Peyer's patch (tissue), 4 donors: ENCODE measurements around the gene GPR146. TPM values are rescaled to one million over a fixed set of nuclear protein-coding genes. Genes with fewer than 3 reads are reported as not detected.

Source experiments
- DNase-seq, 3 donors: peaks; one replicate each; pipeline ENCODE4 v3.0.0-alpha.2; 2017 to 2019
- H3K27ac ChIP-seq, 4 donors: fragments of 200-600 bp; sonication (generic); one replicate each; pipeline ENCODE4 v1.5.1; 2016 to 2019
- H3K27me3 ChIP-seq, 2 donors: fragments of 200-600 bp; sonication (generic); one replicate each; pipeline ENCODE4 v1.5.1; 2019
- H3K36me3 ChIP-seq, 3 donors: fragments of 200-600 bp; sonication (generic); one replicate each; pipeline ENCODE4 v1.5.1; 2016 to 2019
- H3K4me1 ChIP-seq, 4 donors: fragments of 200-600 bp; sonication (generic); one replicate each; pipeline ENCODE4 v1.5.1; 2016 to 2019
- H3K4me3 ChIP-seq, 4 donors: fragments of 200-600 bp; sonication (generic); 1 replicate in 3 of 4; 2 replicates in 1 of 4; pipeline ENCODE4 v1.5.1; 2016 to 2019; ENCODE audit warnings: mild to moderate bottlenecking in 1 of 4
- H3K9me3 ChIP-seq, 4 donors: fragments of 200-600 bp; sonication (generic); one replicate each; pipeline ENCODE4 v1.5.1; 2016 to 2019; ENCODE audit warnings: mild to moderate bottlenecking in 1 of 4
- POLR2A ChIP-seq, 2 donors: fragments of 450-650 bp; IDR thresholded peaks; one replicate each; pipeline ENCODE4 v1.5.1; 2017; ENCODE audit warnings: antibody characterized with exemption in 2 of 2, mild to moderate bottlenecking in 2 of 2, moderate library complexity in 2 of 2
- total RNA-seq, 4 donors: library from RNA; depleted of rRNA; stranded (reverse); fragments of >200 nt; gene quantifications; one replicate each; pipeline ENCODE4 v1.1.0, GENCODE V29; 2016
- TF ChIP-seq, protein P1 (sequence below), 6 experiments: fragments of 450-650 bp in 4 of 6; fragments of 200-600 bp in 2 of 6; sonication (generic) in 1 of 6; IDR thresholded peaks; one replicate each; pipeline ENCODE4 v1.5.1; 2017 to 2019; ENCODE audit warnings: antibody characterized with exemption in 6 of 6, mild to moderate bottlenecking in 3 of 6, moderate library complexity in 1 of 6

Gene GPR146
- total RNA-seq, 4 donors from 2014 or later = 1.4 to 13.2 (median 4.4) TPM

DNA sequence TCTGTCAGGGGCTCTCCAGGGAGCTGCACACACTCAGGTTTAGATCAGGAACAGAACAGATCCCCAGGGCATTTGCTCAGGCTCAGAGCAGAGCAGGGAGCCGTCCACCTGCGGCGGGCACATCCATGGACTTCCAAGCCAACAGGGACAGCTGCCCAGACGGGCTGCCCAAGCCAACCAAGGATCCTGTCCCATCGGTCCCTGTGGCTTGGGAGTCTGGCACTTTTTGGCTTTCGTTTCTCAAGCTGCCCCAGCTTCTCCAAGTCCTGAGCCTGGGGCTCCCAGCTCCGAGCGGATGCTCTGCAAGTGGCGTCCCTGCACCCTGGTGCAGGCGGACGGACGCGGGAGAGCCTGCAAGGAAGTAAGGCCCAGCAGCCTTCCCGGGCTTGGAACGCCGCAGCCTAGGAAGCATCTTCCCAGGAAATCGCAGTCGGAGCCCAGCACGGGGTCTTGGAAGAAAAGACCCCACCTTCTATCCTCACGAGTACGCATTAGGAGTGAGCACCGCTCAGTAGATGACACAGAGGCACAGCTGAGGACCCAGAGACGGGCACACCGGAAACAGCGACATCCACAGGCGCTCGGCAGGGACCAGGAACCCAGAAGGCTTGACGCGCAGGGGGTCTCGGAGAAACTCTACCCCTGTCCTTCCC lies 6.0 kb downstream of the GPR146 start:
- peaks cover 0 to 67% (median 4%) of the 10 kb centered on the region in 4 donors for H3K4me1 ChIP-seq
- no peak overlapping the region for H3K4me3 ChIP-seq
- no peak for TF ChIP-seq POLR2A (IDR thresholded peaks at IDR 0.05)
- TF ChIP-seq, protein P1, sequence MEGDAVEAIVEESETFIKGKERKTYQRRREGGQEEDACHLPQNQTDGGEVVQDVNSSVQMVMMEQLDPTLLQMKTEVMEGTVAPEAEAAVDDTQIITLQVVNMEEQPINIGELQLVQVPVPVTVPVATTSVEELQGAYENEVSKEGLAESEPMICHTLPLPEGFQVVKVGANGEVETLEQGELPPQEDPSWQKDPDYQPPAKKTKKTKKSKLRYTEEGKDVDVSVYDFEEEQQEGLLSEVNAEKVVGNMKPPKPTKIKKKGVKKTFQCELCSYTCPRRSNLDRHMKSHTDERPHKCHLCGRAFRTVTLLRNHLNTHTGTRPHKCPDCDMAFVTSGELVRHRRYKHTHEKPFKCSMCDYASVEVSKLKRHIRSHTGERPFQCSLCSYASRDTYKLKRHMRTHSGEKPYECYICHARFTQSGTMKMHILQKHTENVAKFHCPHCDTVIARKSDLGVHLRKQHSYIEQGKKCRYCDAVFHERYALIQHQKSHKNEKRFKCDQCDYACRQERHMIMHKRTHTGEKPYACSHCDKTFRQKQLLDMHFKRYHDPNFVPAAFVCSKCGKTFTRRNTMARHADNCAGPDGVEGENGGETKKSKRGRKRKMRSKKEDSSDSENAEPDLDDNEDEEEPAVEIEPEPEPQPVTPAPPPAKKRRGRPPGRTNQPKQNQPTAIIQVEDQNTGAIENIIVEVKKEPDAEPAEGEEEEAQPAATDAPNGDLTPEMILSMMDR (IDR thresholded peaks at IDR 0.05) = no peak
- H3K27me3 ChIP-seq = no peaks in the 10 kb centered on the region
- H3K36me3 ChIP-seq = no peaks in the 10 kb centered on the region
- H3K27ac ChIP-seq = no peak overlapping the region
- no peak for DNase-seq
- no peaks in the 10 kb centered on the region for H3K9me3 ChIP-seq

DNA sequence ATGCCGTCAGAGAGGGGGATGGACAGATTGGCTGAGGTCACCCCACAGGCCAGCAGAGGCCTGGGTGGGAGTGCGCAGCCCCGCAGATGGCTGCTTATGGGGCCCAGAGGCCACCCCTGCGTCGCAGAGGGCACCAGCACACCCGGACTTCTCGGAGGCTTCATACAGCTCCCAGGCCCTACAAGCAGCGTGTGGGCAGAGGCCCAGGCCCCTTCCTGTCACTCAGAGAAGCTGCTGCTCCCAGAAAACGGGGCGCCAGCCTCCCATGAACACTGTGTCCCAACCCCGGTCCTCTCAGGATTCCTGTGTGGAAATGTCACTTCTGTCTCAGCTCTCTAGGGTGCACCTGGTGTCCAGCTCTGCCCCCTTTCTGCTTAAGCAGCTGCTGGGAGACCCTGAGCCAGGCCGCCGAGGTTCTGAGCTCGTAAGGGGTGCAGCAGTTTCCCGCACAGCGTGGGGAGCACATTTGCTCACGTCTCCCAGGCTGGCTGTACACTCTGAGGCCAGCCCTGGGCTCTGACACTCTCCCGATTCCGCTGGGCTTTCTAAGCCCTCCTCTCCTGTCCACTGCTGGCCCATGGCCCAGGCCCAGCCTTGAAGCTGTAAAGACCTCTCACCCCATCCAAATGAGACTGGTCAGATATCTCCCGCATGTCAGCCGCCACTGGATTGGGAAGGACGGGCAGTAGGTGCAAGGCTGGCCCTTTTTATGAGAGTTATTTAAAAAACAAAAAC lies 6.8 kb downstream of the GPR146 start:
- H3K27ac ChIP-seq = peak overlapping the region in 1 of 4 donors; percentile 66
- no peak overlapping the region for H3K4me3 ChIP-seq
- no peak for DNase-seq
- peaks cover 0 to 67% (median 7%) of the 10 kb centered on the region in 4 donors for H3K4me1 ChIP-seq
- no peaks in the 10 kb centered on the region for H3K9me3 ChIP-seq
- H3K36me3 ChIP-seq = no peaks in the 10 kb centered on the region
- TF ChIP-seq POLR2A (IDR thresholded peaks at IDR 0.05) = no peak
- TF ChIP-seq, protein P1 (IDR thresholded peaks at IDR 0.05) = no peak
- H3K27me3 ChIP-seq = no peaks in the 10 kb centered on the region

DNA sequence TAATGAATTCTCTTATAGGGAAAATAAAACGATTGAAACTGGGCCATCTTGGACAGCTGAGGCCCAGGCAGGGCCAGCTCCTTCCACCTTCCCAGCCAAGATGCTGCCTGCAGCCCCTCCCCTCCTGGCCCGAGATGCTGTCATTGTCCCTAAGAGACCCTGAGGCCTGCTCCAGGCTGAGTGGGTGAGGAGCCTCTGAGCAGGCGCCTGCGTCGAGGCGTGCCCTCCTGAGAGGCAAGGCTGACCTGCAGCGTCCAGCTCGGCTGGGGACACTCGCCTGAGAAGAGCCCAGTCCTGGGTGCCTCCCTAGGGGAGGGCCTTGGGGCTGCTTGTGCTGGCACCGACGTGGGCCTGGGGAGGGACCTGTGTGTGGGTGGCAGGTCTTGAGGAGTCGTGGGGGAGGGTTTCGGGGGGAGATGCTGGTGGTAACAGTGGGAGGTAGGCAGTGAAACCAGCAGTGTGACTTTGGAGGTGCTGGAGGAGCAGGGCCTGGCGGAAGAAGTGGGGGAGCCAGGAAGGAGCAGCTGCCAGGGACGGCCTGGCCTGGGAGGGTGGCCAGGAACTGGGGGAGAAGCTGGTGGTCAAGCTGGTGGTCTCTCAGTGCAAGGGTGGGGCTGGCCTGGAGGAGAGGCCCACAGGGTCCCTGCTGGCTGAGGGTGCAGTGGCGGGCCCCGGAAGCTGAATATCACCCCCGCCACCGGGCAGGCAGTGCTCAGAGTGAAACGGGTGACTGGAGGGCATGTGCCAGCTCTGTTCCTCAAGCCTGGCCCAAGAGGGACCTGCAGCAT lies 7.9 kb downstream of the GPR146 start:
- Histone ChIP-seq H3K4me3 (no peak overlapping the region), H3K4me1 (peaks cover 0 to 57% (median 8%) of the 10 kb centered on the region in 4 donors), H3K9me3 (no peaks in the 10 kb centered on the region), H3K27me3 (no peaks in the 10 kb centered on the region), H3K27ac (peak overlapping the region; percentile 33 to 66 (median 54)), H3K36me3 (no peaks in the 10 kb centered on the region)
- DNase-seq = no peak
- no peak for TF ChIP-seq POLR2A (IDR thresholded peaks at IDR 0.05)
- TF ChIP-seq, protein P1 (IDR thresholded peaks at IDR 0.05) = no peak

DNA sequence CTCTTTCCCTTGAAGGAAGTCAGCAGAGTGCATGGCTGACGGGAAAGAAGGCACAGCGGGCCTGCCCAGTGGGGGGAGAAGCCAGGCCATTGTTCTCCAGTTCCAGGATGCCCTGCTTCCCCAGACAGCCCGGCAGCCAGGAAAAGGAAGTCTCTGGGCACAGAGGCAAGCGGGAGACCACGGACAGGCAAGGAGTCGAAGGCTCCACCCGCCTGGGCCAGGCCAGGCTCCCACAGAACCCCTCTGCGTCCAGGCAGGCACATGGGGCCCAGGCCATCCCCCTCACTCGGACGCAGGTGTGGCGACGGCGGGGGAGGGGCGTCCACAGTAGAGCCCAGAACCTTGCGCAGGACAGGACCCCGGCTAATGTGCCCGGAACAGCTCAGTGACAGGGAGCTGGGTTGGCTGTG lies 8.7 kb downstream of the GPR146 start:
- TF ChIP-seq POLR2A (IDR thresholded peaks at IDR 0.05) = no peak
- TF ChIP-seq, protein P1 (IDR thresholded peaks at IDR 0.05) = no peak
- peaks cover 0 to 7% (median 0%) of the 10 kb centered on the region in 3 donors for H3K36me3 ChIP-seq
- no peaks in the 10 kb centered on the region for H3K9me3 ChIP-seq
- H3K27ac ChIP-seq = peak overlapping the region in 3 of 4 donors; percentile 49 to 66 (median 60)
- no peak for DNase-seq
- no peak overlapping the region for H3K4me3 ChIP-seq
- peaks cover 0 to 58% (median 8%) of the 10 kb centered on the region in 4 donors for H3K4me1 ChIP-seq
- H3K27me3 ChIP-seq = no peaks in the 10 kb centered on the region

DNA sequence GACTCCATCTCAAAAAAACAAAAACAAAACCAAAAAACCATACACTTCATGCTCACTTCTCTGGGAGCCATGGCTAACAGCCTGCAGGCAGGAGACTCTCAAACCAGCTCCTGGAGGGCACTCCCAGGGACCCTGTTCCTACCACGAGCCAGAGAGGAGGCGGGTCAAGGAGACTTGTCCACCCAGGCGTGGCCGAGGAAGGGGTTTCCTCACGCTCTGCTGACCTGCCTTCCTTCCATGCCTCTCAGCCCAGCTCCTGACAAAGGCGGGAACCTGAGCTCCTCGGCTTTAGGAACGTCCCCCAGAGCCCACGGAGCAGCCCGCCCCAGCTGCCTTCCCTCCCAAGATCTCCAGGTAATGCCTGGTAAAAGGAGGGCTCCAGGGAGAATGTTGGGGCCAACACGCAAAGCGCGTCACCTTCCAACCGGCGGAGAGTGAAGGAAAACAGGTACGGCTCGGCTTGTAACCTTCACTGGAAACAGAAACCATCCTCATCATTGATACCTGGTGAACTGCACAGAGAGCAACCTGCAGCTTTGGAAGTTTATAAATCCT lies 9.5 kb downstream of the GPR146 start:
- TF ChIP-seq, protein P1 (IDR thresholded peaks at IDR 0.05) = no peak
- TF ChIP-seq POLR2A (IDR thresholded peaks at IDR 0.05) = no peak
- Histone ChIP-seq H3K4me3 (no peak overlapping the region), H3K4me1 (peaks cover 0 to 64% (median 8%) of the 10 kb centered on the region in 4 donors), H3K27ac (peak overlapping the region in 2 of 4 donors; percentile 46 to 48), H3K9me3 (no peaks in the 10 kb centered on the region), H3K27me3 (no peaks in the 10 kb centered on the region), H3K36me3 (peaks cover 0 to 7% (median 0%) of the 10 kb centered on the region in 3 donors)
- DNase-seq = no peak
